Measurements from ENCODE around the gene GJA10.

DNA sequence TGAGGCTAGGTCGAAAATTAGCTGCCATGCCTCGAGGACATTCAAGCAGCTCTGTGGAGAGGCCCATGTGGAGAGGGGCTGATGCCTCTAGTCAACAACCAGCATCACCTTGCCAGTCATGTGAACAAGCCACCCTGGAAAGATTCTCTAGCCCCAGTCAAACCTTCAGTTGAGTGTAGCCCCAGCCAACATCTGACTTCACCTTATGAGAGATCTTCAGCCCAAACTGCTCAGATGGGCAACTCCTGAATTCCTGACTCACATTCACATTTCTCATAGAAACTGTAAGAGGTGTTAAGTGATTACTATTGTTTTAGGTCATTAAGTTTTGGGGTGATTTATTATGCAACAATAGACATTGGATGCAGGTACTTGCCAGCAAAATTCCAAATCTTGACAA lies 44.9 kb downstream of the GJA10 start:
- TF ChIP-seq, protein P1, sequence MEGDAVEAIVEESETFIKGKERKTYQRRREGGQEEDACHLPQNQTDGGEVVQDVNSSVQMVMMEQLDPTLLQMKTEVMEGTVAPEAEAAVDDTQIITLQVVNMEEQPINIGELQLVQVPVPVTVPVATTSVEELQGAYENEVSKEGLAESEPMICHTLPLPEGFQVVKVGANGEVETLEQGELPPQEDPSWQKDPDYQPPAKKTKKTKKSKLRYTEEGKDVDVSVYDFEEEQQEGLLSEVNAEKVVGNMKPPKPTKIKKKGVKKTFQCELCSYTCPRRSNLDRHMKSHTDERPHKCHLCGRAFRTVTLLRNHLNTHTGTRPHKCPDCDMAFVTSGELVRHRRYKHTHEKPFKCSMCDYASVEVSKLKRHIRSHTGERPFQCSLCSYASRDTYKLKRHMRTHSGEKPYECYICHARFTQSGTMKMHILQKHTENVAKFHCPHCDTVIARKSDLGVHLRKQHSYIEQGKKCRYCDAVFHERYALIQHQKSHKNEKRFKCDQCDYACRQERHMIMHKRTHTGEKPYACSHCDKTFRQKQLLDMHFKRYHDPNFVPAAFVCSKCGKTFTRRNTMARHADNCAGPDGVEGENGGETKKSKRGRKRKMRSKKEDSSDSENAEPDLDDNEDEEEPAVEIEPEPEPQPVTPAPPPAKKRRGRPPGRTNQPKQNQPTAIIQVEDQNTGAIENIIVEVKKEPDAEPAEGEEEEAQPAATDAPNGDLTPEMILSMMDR (conservative IDR thresholded peaks at IDR 0.05; ENCODE audit: low read depth, low read length): no peak
- TF ChIP-seq EZH2 (IDR thresholded peaks at IDR 0.05; ENCODE audit: low read length, unreplicated experiment) (no peak), EZH2phosphoT487 (IDR thresholded peaks at IDR 0.05; ENCODE audit: borderline replicate concordance, low read length) (no peak)
